ENCODE data around the gene CD96.
"Not testable (repeated sequence)": the region's sequence is repeated elsewhere in the genome, so short reads cannot be mapped to it uniquely, and the experiment has no call there.

CD96 gene

GRCh38 chr3:111534701-111535100, 7.3 kb upstream of the CD96 start:
- Histone ChIP-seq H3K36me3 (ENCODE audit: control insufficient read depth, insufficient read depth, low read length) (no peaks in the 10 kb centered on the region), H3K4me3 (ENCODE audit: extremely low read depth, insufficient read depth, low read length, poor library complexity, severe bottlenecking) (no peak overlapping the region), H3K4me1 (ENCODE audit: control insufficient read depth, insufficient read depth, low read length, poor library complexity, severe bottlenecking) (peaks cover 9% of the 10 kb centered on the region), H3K27ac (ENCODE audit: low read depth, low read length, severe bottlenecking) (no peak overlapping the region), H3K9me3 (ENCODE audit: control insufficient read depth, low read length) (no peaks in the 10 kb centered on the region)
- 67 to 74% methylated on average over 2 to 3 of the region's 4 CpGs for WGBS, 2 experiments (ENCODE audit: insufficient coverage in 2 of 2)

- Histone ChIP-seq H3K36me3 (ENCODE audit: control insufficient read depth, insufficient read depth, low read length) (no peaks in the 10 kb centered on the region), H3K27ac (ENCODE audit: low read depth, low read length, severe bottlenecking) (no peak overlapping the region), H3K4me3 (ENCODE audit: extremely low read depth, insufficient read depth, low read length, poor library complexity, severe bottlenecking) (no peak overlapping the region), H3K4me1 (ENCODE audit: control insufficient read depth, insufficient read depth, low read length, poor library complexity, severe bottlenecking) (peaks cover 9% of the 10 kb centered on the region), H3K9me3 (ENCODE audit: control insufficient read depth, low read length) (no peaks in the 10 kb centered on the region)
- WGBS, 2 experiments (ENCODE audit: insufficient coverage in 2 of 2), result no CpG with 5 or more reads among the region's 1 CpG
These were observed 3.9 kb upstream of the CD96 start for GRCh38 chr3:111538111-111538510.

- 67 to 74% methylated on average over 3 of the region's 4 CpGs for WGBS, 2 experiments (ENCODE audit: insufficient coverage in 2 of 2)
- H3K36me3 ChIP-seq (ENCODE audit: control insufficient read depth, insufficient read depth, low read length), result no peaks in the 10 kb centered on the region
- H3K4me3 ChIP-seq (ENCODE audit: extremely low read depth, insufficient read depth, low read length, poor library complexity, severe bottlenecking), result no peak overlapping the region
- H3K9me3 ChIP-seq (ENCODE audit: control insufficient read depth, low read length), result no peaks in the 10 kb centered on the region
- H3K4me1 ChIP-seq (ENCODE audit: control insufficient read depth, insufficient read depth, low read length, poor library complexity, severe bottlenecking), result peaks cover 9% of the 10 kb centered on the region
- H3K27ac ChIP-seq (ENCODE audit: low read depth, low read length, severe bottlenecking), result no peak overlapping the region
These were observed 3.3 kb upstream of the CD96 start for GRCh38 chr3:111538681-111539083.

GRCh38 chr3:111539351-111540331, 2.4 kb upstream of the CD96 start:
- Histone ChIP-seq H3K4me3 (ENCODE audit: extremely low read depth, insufficient read depth, low read length, poor library complexity, severe bottlenecking) (no peak overlapping the region), H3K4me1 (ENCODE audit: control insufficient read depth, insufficient read depth, low read length, poor library complexity, severe bottlenecking) (peaks cover 3% of the 10 kb centered on the region), H3K27ac (ENCODE audit: low read depth, low read length, severe bottlenecking) (no peak overlapping the region), H3K36me3 (ENCODE audit: control insufficient read depth, insufficient read depth, low read length) (no peaks in the 10 kb centered on the region), H3K9me3 (ENCODE audit: control insufficient read depth, low read length) (no peaks in the 10 kb centered on the region)
- 42 to 52% methylated on average over 6 to 9 of the region's 10 CpGs for WGBS, 2 experiments (ENCODE audit: insufficient coverage in 2 of 2)

GRCh38 chr3:111541391-111541790, 606 bp upstream of the CD96 start:
- no peak overlapping the region for H3K27ac ChIP-seq (ENCODE audit: low read depth, low read length, severe bottlenecking)
- H3K36me3 ChIP-seq (ENCODE audit: control insufficient read depth, insufficient read depth, low read length), result no peaks in the 10 kb centered on the region
- peaks cover 8% of the 10 kb centered on the region for H3K4me1 ChIP-seq (ENCODE audit: control insufficient read depth, insufficient read depth, low read length, poor library complexity, severe bottlenecking)
- H3K4me3 ChIP-seq (ENCODE audit: extremely low read depth, insufficient read depth, low read length, poor library complexity, severe bottlenecking), result no peak overlapping the region
- H3K9me3 ChIP-seq (ENCODE audit: control insufficient read depth, low read length), result no peaks in the 10 kb centered on the region
- 90 to 100% methylated on average over 1 of the region's 3 CpGs for WGBS, 2 experiments (ENCODE audit: insufficient coverage in 2 of 2)

- H3K9me3 ChIP-seq (ENCODE audit: control insufficient read depth, low read length), result no peaks in the 10 kb centered on the region
- H3K27ac ChIP-seq (ENCODE audit: low read depth, low read length, severe bottlenecking), result no peak overlapping the region
- peaks cover 10% of the 10 kb centered on the region for H3K4me1 ChIP-seq (ENCODE audit: control insufficient read depth, insufficient read depth, low read length, poor library complexity, severe bottlenecking)
- no peak overlapping the region for H3K4me3 ChIP-seq (ENCODE audit: extremely low read depth, insufficient read depth, low read length, poor library complexity, severe bottlenecking)
- 88 to 100% methylated on average over 1 to 2 of the region's 4 CpGs for whole genome bisulfite sequencing, 2 experiments (ENCODE audit: insufficient coverage in 2 of 2)
- no peaks in the 10 kb centered on the region for H3K36me3 ChIP-seq (ENCODE audit: control insufficient read depth, insufficient read depth, low read length)
These were observed 759 bp downstream of the CD96 start for GRCh38 chr3:111542611-111543300.

GRCh38 chr3:111545349-111545748, 3.4 kb downstream of the CD96 start:
- no peaks in the 10 kb centered on the region for H3K36me3 ChIP-seq (ENCODE audit: control insufficient read depth, insufficient read depth, low read length)
- H3K9me3 ChIP-seq (ENCODE audit: control insufficient read depth, low read length), result no peaks in the 10 kb centered on the region
- peaks cover 23% of the 10 kb centered on the region for H3K4me1 ChIP-seq (ENCODE audit: control insufficient read depth, insufficient read depth, low read length, poor library complexity, severe bottlenecking)
- no CpG with 5 or more reads among the region's 2 CpGs for WGBS, 2 experiments (ENCODE audit: insufficient coverage in 2 of 2)
- H3K27ac ChIP-seq (ENCODE audit: low read depth, low read length, severe bottlenecking), result no peak overlapping the region
- H3K4me3 ChIP-seq (ENCODE audit: extremely low read depth, insufficient read depth, low read length, poor library complexity, severe bottlenecking), result no peak overlapping the region

- Histone ChIP-seq H3K4me1 (ENCODE audit: control insufficient read depth, insufficient read depth, low read length, poor library complexity, severe bottlenecking) (peaks cover 23% of the 10 kb centered on the region), H3K36me3 (ENCODE audit: control insufficient read depth, insufficient read depth, low read length) (no peaks in the 10 kb centered on the region), H3K4me3 (ENCODE audit: extremely low read depth, insufficient read depth, low read length, poor library complexity, severe bottlenecking) (no peak overlapping the region), H3K27ac (ENCODE audit: low read depth, low read length, severe bottlenecking) (peak overlapping the region; percentile 71), H3K9me3 (ENCODE audit: control insufficient read depth, low read length) (no peaks in the 10 kb centered on the region)
- WGBS, 2 experiments (ENCODE audit: insufficient coverage in 2 of 2), result 83 to 91% methylated on average over 4 of the region's 4 CpGs
These were observed 5.6 kb downstream of the CD96 start for GRCh38 chr3:111547631-111548030.

- no peaks in the 10 kb centered on the region for H3K36me3 ChIP-seq (ENCODE audit: control insufficient read depth, insufficient read depth, low read length)
- H3K27ac ChIP-seq (ENCODE audit: low read depth, low read length, severe bottlenecking), result peak overlapping the region; percentile 71
- peaks cover 23% of the 10 kb centered on the region for H3K4me1 ChIP-seq (ENCODE audit: control insufficient read depth, insufficient read depth, low read length, poor library complexity, severe bottlenecking)
- no peaks in the 10 kb centered on the region for H3K9me3 ChIP-seq (ENCODE audit: control insufficient read depth, low read length)
- no peak overlapping the region for H3K4me3 ChIP-seq (ENCODE audit: extremely low read depth, insufficient read depth, low read length, poor library complexity, severe bottlenecking)
- WGBS, 2 experiments (ENCODE audit: insufficient coverage in 2 of 2), result 82% methylated on average over 1 of the region's 1 CpG; no CpG with 5 or more reads in 1 of the 2 experiments
These were observed 6.1 kb downstream of the CD96 start for GRCh38 chr3:111548092-111548491.

GRCh38 chr3:111548756-111549155, 6.8 kb downstream of the CD96 start:
- H3K4me1 ChIP-seq (ENCODE audit: control insufficient read depth, insufficient read depth, low read length, poor library complexity, severe bottlenecking), result peaks cover 23% of the 10 kb centered on the region
- no peaks in the 10 kb centered on the region for H3K36me3 ChIP-seq (ENCODE audit: control insufficient read depth, insufficient read depth, low read length)
- H3K9me3 ChIP-seq (ENCODE audit: control insufficient read depth, low read length), result no peaks in the 10 kb centered on the region
- H3K4me3 ChIP-seq (ENCODE audit: extremely low read depth, insufficient read depth, low read length, poor library complexity, severe bottlenecking), result no peak overlapping the region
- H3K27ac ChIP-seq (ENCODE audit: low read depth, low read length, severe bottlenecking), result no peak overlapping the region

GRCh38 chr3:111561902-111562301, 19.9 kb downstream of the CD96 start:
- H3K4me1 ChIP-seq (ENCODE audit: control insufficient read depth, insufficient read depth, low read length, poor library complexity, severe bottlenecking); H3K27ac ChIP-seq (ENCODE audit: low read depth, low read length, severe bottlenecking); H3K36me3 ChIP-seq (ENCODE audit: control insufficient read depth, insufficient read depth, low read length); H3K4me3 ChIP-seq (ENCODE audit: extremely low read depth, insufficient read depth, low read length, poor library complexity, severe bottlenecking); H3K9me3 ChIP-seq (ENCODE audit: control insufficient read depth, low read length): not testable (repeated sequence)
- WGBS, 2 experiments (ENCODE audit: insufficient coverage in 2 of 2), result 94 to 96% methylated on average over 15 of the region's 25 CpGs
